ENCODE results near the gene SERTAD3.

GRCh38 chr19:40452016-40452415 is 7.9 kb upstream of the SERTAD3 start:
- TF ChIP-seq CTCF (IDR thresholded peaks at IDR 0.05) (no peak), POLR2A (IDR thresholded peaks at IDR 0.05) (no peak)
